Measurements from ENCODE around the gene ARNT2.

ARNT2 gene

GRCh38 chr15:80467311-80467714 is 63.1 kb downstream of the ARNT2 start:
- no peak for DNase-seq

DNA sequence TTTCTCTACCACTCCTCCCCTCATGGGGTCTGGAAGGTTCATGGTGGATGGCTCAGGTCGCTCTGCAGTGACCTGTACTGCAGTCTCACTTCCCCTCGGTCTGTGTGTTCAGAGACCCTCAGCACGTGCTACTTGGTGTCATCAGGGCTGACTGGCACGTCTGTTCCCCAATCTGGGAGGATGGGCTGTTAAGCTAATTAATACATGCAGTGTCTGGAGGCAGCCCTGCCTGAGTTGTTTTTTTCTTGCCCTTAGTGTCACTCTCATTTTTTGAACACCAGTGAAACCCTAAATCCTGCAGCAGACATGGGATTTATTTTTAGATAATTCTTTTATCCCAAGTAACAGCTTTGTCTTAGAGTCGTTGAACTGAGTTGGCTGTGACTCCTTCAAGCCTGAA is 64.6 kb downstream of the ARNT2 start:
- no peak for DNase-seq

DNA sequence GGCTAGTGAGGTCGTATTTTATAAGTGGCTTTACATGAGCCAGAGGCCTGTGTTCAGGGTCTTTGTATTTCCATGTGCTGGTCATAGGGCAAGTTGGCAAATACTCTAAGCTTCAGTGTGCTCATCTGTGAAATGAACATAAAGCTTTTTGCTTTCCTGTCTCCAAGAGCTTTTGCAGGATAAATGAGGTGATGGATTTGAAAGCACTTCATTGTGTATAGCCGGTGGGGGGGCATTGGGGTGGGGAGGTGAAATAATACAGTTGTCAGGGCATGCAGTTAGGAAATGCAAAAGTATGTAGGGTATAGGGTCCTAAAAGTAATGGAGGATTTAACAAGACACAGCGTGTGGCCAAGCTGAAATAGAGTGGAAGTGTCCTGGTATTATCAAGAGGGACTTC is 67.7 kb downstream of the ARNT2 start:
- no peak for DNase-seq

DNA sequence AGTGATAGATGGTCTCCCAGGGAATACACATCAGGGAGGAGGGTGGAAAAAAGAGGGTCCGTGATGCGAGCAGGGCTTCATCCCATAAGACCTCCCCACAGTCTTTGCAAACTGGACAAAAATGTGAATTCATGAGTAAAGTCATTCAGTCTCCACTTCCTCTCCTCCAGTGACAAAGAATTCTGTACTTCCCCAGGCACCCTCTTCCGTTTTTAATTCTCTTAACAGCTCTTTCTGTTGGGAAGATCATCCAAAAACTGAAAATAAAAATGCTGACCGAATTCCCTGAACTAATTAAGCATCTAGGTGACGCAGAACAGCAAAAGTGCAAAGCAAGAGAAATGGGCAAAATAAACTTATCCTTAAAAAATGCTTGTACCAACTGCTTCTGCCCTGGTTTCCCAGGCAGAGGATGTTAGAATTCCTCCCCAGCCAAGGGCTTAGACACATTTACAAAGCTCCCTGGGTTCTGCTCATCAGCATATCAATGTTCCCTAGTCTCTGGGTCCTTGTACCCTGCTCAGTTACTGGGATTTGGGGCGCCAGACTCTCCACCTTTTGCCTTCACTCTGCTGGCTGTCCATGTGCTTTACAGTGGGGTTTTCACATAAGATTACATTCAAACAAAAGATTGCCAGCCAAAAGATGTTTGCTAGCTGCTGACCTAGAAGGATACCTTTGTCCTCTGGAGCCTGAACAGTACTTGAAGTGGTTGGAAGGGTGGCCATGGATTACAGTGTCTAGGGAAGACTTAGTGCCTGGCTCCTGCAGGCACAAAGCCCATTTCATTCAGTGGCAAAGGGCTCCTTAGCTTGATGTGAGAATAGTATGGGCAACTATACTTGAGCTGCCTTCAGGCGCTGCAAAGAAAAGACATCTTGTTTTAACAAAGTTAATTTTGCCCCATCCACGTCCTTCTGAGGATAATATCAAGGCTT is 69.4 kb downstream of the ARNT2 start:
- no peak for DNase-seq

- DNase-seq: no peak
These were observed 70.3 kb downstream of the ARNT2 start for GRCh38 chr15:80474224-80475215.

DNA sequence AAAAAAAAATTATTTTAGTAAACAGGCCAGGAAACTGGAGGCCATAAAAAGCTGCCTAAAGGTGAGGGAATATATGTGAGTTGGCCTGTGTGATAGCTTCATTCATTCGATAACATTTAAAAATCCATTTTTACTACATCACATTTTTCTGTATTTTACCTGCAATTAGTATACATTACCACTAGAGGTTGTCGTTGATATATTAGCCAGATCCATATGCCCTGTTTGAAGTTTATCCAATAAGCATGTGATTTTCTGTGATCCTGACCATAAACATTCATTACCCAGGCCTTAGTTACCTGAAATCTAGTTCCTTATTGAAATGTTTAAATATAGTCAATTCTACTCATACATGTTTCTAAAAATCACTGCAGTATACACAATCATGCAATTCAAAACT is 71.4 kb downstream of the ARNT2 start:
- DNase-seq: no peak

DNA sequence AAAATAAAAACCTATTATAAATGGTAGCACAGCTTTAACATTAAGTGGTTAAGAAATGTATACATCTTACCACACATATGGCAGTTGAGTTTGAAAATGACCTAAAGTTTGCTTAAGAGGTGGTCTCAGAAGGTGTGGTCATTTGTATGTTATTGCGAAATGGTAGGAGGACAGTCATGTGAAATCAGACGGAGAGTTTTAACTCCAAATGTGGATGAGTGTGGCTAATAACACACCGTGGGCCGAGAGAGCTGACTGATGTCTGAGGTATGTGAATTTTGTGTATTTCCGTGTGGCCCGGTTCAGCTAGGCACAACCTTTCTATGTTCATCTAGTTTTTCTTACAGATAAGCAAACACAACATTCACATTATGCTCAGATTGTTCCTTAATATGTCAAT is 71.9 kb downstream of the ARNT2 start:
- DNase-seq: peak; percentile 6

DNA sequence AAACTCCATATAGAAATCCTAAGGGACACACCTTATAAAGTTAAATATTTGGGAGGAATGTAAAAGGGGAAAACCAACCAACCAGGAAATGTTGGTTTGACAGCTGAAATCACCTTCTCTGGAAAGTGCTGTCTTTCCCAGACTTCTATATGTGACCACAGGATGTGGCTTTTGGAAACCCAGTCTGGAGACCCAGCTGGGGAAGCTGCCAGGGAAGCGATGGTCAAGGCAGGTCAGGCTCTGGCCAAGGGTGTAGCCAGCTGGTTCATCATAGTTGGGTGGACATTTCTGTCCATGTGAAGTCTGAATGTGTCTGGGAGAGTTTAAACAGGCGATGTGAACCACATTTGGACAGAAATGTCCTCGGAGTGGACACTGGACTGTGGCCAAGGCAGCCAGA is 73.9 kb downstream of the ARNT2 start:
- DNase-seq: no peak

DNA sequence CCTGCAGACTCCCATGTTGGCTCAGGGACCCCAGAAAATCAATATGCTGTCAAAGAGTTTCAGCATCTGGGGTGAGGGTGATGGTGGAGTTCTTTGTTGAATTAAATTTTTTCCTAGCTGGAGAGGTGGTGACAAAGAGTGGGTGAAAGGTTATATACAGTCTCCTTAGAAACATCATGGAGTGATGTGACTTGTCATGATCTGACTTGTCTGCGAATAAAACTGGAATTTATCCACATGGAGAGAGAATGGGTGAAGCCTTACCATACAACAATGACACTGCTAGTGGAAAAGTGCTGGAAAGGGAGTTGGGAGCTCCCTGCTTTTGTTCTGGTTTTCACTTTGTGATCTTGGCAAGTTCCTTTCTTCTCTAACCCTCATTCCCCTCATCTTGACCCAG is 75.0 kb downstream of the ARNT2 start:
- DNase-seq: no peak

DNA sequence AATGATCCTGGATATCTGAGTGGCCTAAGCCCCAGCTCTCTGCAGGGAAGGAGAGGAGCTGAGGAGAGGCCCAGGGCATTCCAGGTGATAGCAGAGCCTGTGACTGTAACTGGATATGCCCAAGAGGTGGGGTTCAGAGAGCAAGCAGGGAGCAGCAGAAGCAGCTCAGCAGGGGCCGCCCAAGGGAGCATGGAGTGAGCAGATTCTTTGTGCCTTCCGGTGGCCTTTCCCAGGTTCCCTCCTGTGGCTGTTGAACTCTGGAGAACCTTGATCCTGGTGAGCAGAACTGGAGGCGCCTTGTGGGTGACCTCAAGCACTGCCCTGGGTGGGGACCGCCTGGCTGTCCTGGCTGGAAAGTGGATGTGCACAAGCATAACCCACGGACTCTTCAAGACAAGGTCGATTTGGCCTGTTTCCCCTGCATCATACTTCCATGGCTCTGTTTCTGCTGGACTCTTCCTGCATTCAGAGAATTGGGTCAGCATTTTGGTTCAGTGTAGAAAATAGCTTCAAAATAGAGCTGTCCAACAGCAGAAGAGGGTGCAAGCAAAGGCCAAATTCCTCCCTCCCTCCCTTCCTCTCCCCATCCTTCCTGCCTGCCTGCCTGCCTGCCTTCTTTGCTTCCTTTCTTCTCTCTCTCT is 76.1 kb downstream of the ARNT2 start:
- DNase-seq: no peak

- no peak for DNase-seq
These were observed 76.7 kb downstream of the ARNT2 start for GRCh38 chr15:80480909-80481308.

DNA sequence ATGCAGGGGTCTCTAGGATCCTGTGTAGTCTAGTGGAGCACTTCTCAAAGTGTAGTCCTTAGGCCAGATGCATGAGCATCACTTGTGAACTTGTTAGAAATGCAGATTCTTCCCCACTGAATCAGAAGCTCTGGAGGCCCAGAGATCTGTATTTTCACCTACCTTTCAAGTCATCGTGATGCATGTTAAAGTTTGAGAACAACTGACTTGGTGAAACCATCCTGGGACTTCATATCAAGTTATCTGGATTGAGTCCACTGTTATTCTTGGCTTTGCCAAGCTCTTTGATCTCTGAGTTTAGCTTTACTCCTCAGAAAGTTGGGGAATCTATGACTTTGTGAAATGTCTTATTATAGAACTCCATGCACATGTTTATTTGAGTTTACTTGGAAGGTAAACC is 78.5 kb downstream of the ARNT2 start:
- DNase-seq: no peak

DNA sequence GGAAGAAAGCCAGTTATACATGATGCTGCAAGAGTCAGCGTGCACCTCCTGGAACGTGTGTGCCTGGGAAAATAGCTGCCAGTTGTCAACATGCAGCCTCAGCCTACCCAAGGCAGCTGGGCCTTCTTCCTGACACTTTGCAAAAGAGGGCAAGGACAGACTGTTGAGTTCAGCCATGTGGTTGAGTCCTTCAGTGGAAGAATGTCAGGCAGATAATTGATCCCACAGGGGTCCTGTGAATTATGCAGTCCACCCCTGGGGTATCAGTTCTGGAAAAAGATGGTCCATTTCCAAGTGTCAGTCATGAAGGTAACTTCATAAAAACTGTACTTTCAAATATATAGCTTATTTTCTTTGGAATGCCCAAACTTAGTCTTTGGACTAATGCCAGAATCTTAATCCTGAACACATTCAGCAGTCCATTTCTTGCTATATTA is 79.6 kb downstream of the ARNT2 start:
- no peak for DNase-seq

GRCh38 chr15:80484333-80484864 is 80.2 kb downstream of the ARNT2 start:
- DNase-seq: no peak

DNA sequence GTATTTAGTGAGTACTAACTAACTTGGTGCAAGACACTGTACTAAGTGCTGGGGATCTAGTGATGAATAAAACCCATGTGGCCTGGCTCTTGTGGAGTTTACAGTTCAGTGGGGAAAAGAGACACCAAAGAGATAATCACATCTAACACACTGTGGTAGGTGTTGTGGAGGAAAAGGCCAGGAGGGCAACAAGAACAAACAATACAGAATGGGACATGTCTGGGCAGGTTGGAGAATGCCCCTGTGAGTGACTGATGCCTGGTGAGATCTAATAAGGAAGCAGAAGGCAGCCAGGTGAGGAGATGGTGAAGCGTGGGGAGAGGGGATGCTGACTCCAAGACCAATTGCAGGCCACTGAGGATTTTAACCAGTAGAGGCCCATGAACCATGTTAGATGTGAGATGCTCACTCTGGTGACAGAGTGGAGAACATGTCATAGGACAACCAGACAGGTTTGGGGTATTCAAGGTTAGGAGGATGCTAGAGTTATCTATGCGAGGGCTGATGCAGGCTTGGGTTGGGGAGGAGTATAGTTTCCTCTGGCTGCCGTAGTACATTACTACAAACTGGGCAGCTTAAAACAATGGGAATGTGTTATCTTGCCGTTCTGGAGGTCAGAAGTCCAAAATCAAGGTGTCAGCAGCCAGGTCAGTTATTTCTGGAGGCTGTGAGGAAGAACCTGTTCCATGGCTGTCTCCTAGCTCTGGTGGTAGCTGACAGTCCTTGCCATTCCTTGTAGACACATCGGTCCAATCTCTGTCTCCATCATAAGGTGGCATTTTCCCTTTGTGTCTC is 81.4 kb downstream of the ARNT2 start:
- peak; percentile 33 for DNase-seq

- no peak for DNase-seq
These were observed 83.7 kb downstream of the ARNT2 start for GRCh38 chr15:80487839-80488390.

DNA sequence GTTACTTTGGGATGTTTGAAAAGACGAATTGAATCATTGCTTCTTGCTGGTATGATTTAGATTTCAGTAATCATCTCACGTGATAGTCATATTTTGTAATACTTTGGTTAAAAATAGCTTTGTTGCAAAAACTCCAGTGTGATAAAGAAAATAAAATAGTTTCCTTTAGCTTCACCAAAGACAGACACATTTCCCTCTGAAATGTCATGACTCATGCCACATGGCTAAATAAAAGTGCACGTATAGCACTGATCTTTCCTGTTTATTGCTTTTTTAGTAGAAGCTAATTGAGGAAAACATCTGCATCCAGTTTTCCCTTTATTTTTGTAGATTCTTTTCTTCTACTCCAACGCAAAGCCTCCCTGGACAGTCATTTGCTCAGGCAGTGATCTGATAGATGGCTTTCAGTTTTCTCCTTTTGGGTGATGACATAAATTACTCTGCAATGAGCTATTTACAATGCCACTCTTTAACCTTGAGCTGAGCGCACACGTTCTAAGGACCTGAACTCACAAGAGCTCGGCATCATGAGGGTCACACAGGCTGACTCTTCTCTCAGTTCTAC is 84.9 kb downstream of the ARNT2 start:
- DNase-seq: no peak

DNA sequence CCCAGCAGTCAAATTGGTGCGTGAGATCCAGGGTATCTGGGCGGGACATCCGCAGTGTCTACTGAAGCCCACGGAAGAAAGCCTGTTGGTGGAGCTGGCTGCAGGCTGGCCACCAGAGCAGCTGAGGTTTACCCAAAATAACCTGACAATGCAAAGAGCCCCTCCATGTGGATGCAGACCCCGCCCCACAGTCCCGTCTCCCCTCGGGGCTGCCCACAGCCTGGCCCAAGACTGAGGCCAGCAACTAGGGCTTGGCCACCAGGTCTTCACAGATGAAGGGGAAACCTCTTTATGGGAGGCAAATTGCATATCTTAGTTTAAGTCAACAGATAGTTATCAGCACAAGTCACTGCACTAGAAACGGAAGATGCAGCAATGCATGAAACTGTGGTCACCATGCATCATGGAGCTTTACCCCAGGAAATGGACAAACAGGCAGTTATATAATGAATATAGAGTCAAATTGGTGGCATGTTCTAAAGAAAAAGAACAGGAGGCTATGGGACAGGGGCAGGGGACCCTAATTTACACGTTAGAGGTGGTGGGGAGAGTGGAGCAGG is 86.3 kb downstream of the ARNT2 start:
- no peak for DNase-seq

- DNase-seq: no peak
These were observed 87.1 kb downstream of the ARNT2 start for GRCh38 chr15:80491163-80491847.

- no peak for DNase-seq
These were observed 88.2 kb downstream of the ARNT2 start for GRCh38 chr15:80492409-80492808.
